Testis (tissue), 3 donors: ENCODE measurements around the gene MAP2K5. TPM values are rescaled to one million over a fixed set of nuclear protein-coding genes. Genes with fewer than 3 reads are reported as not detected.

Experiments
- DNase-seq: peaks from one replicate; pipeline ENCODE4 v3.0.0-alpha.2; 2019
- H3K27ac ChIP-seq, 2 donors: fragments of 200-600 bp; sonication (generic); one replicate each; pipeline ENCODE4 v1.5.1; 2019
- H3K27me3 ChIP-seq: fragments of 200-600 bp; sonication (generic); one replicate; pipeline ENCODE4 v1.5.1; 2019
- H3K36me3 ChIP-seq: fragments of 200-600 bp; sonication (generic); one replicate; pipeline ENCODE4 v1.5.1; 2017; ENCODE audit warnings: low read depth; ENCODE audit errors: missing control alignments
- H3K4me1 ChIP-seq: fragments of 200-600 bp; sonication (generic); one replicate; pipeline ENCODE4 v1.5.1; 2019
- H3K4me3 ChIP-seq, 2 donors: fragments of 200-600 bp; sonication (generic); one replicate each; pipeline ENCODE4 v1.5.1; 2017 to 2019
- H3K9me3 ChIP-seq: fragments of 200-600 bp; sonication (generic); one replicate; pipeline ENCODE4 v1.5.1; 2017
- CTCF ChIP-seq, 3 experiments: fragments of 450-650 bp in 2 of 3; fragments of 200-600 bp in 1 of 3; sonication (generic) in 1 of 3; IDR thresholded peaks; one replicate each; pipeline ENCODE4 v1.5.1; 2016 to 2019; ENCODE audit warnings: antibody characterized with exemption in 3 of 3, mild to moderate bottlenecking in 2 of 3, moderate library complexity in 1 of 3
- POLR2A ChIP-seq: fragments of 450-650 bp; IDR thresholded peaks from one replicate; pipeline ENCODE4 v1.6.1; 2017; ENCODE audit warnings: antibody characterized with exemption, mild to moderate bottlenecking, moderate library complexity
- WGBS, 2 donors: methylation state at CpG; one replicate each; pipeline ENCODE4 v1.1.5; 2018; 5-methylcytosine and 5-hydroxymethylcytosine counted together
- intact Hi-C: fragments of 100-400 bp; cut with DNase I; formaldehyde crosslinking; loops from one replicate; pipeline ENCODE4 v1.15.1; 2023; ENCODE audit warnings: low total_unique reads
- polyA plus RNA-seq: library from polyadenylated mRNA; stranded (reverse); fragments of 350-450 nt; fragmentation: Illumina TruSeq; extraction: RNeasy Lipid Tissue Mini Kit (QIAGEN cat#74804); gene quantifications from one replicate; pipeline ENCODE4 v1.2.3, GENCODE V29; 2014; ENCODE audit warnings: low read depth, low replicate concordance; ENCODE audit not compliant: insufficient read depth
- total RNA-seq, 2 donors: library from RNA; depleted of rRNA; stranded (reverse); fragments of >200 nt; gene quantifications; one replicate each; pipeline ENCODE4 v1.2.3, GENCODE V29; 2016

MAP2K5 gene
- total and polyA plus RNA-seq, 3 donors from 2014 or later, result 28.0 to 34.3 (median 31.2) TPM

- Histone ChIP-seq H3K4me3 (no peak overlapping the region), H3K9me3 (no peaks in the 10 kb centered on the region), H3K36me3 (no peaks in the 10 kb centered on the region), H3K27me3 (no peaks in the 10 kb centered on the region), H3K4me1 (no peaks in the 10 kb centered on the region), H3K27ac (no peak overlapping the region)
- intact Hi-C loops, result no loop called here
- no peak for DNase-seq
- 88 to 93% methylated on average over 4 of the region's 4 CpGs for WGBS, 2 donors
- no peak for TF ChIP-seq CTCF (IDR thresholded peaks at IDR 0.05)
- no peak for TF ChIP-seq POLR2A
Observed at GRCh38 chr15:67745073-67746006, 202.8 kb downstream of the MAP2K5 start.

GRCh38 chr15:67746022-67746421 is 203.5 kb downstream of the MAP2K5 start:
- intact Hi-C loops, result no loop called here
- DNase-seq, result no peak
- WGBS, 2 donors, result 64 to 65% methylated on average over 1 of the region's 1 CpG
- Histone ChIP-seq H3K9me3 (no peaks in the 10 kb centered on the region), H3K27ac (no peak overlapping the region), H3K36me3 (no peaks in the 10 kb centered on the region), H3K4me1 (no peaks in the 10 kb centered on the region), H3K4me3 (no peak overlapping the region), H3K27me3 (no peaks in the 10 kb centered on the region)
- TF ChIP-seq POLR2A (no peak), CTCF (IDR thresholded peaks at IDR 0.05) (no peak)

GRCh38 chr15:67746450-67746849 is 203.9 kb downstream of the MAP2K5 start:
- Histone ChIP-seq H3K36me3 (no peaks in the 10 kb centered on the region), H3K4me3 (no peak overlapping the region), H3K4me1 (no peaks in the 10 kb centered on the region), H3K9me3 (no peaks in the 10 kb centered on the region), H3K27ac (no peak overlapping the region), H3K27me3 (no peaks in the 10 kb centered on the region)
- WGBS, 2 donors, result 88 to 92% methylated on average over 4 of the region's 4 CpGs
- TF ChIP-seq CTCF (IDR thresholded peaks at IDR 0.05) (no peak), POLR2A (no peak)
- no peak for DNase-seq
- intact Hi-C loops, result no loop called here

GRCh38 chr15:67747921-67748320 is 205.4 kb downstream of the MAP2K5 start:
- H3K4me1 ChIP-seq, result no peaks in the 10 kb centered on the region
- no peaks in the 10 kb centered on the region for H3K9me3 ChIP-seq
- H3K36me3 ChIP-seq, result no peaks in the 10 kb centered on the region
- H3K27ac ChIP-seq, result no peak overlapping the region
- no peak overlapping the region for H3K4me3 ChIP-seq
- TF ChIP-seq CTCF (IDR thresholded peaks at IDR 0.05) (no peak), POLR2A (no peak)
- DNase-seq, result no peak
- WGBS, 2 donors, result 96 to 98% methylated on average over 3 of the region's 3 CpGs
- intact Hi-C loops, result no loop called here
- H3K27me3 ChIP-seq, result no peaks in the 10 kb centered on the region

- H3K27me3 ChIP-seq, result no peaks in the 10 kb centered on the region
- H3K4me3 ChIP-seq, result no peak overlapping the region
- 79 to 84% methylated on average over 4 of the region's 4 CpGs for WGBS, 2 donors
- no peak for DNase-seq
- H3K36me3 ChIP-seq, result no peaks in the 10 kb centered on the region
- H3K4me1 ChIP-seq, result no peaks in the 10 kb centered on the region
- H3K9me3 ChIP-seq, result no peaks in the 10 kb centered on the region
- H3K27ac ChIP-seq, result no peak overlapping the region
- intact Hi-C loops, result no loop called here
- TF ChIP-seq POLR2A (no peak), CTCF (IDR thresholded peaks at IDR 0.05) (no peak)
Observed at GRCh38 chr15:67750371-67750770, 207.9 kb downstream of the MAP2K5 start.
